ENCODE measurements around the gene LHFPL3.
"Not testable (repeated sequence)": the region's sequence is repeated elsewhere in the genome, so short reads cannot be mapped to it uniquely, and the experiment has no call there.

Gene LHFPL3

GRCh38 chr7:104686286-104686685 is 357.9 kb downstream of the LHFPL3 start:
- no peak for DNase-seq (ENCODE audit: low read depth in 1 of 2, low spot score in 1 of 2)

DNA sequence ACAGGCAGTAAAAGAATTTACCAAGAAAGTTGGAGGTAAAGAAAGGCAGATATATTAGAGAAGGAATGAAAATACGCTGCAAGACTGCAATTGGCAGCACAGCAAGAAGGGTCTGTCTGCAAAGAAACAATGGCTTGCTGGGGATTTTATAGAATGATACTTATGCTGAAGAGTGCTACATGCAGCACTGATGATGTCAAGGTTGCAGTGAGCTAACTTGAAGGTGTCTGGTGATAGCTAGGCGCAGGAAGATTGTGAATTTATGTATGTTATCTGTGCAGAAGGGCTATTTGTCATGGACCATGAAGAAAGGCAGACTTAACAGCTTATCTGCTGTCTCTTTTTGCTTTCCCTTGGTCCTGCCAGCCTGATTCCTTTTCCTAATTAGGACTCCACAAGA is 366.3 kb downstream of the LHFPL3 start:
- DNase-seq (ENCODE audit: low read depth in 1 of 2, low spot score in 1 of 2): no peak

GRCh38 chr7:104695563-104695962 is 367.2 kb downstream of the LHFPL3 start:
- DNase-seq (ENCODE audit: low read depth in 1 of 2, low spot score in 1 of 2): no peak

DNA sequence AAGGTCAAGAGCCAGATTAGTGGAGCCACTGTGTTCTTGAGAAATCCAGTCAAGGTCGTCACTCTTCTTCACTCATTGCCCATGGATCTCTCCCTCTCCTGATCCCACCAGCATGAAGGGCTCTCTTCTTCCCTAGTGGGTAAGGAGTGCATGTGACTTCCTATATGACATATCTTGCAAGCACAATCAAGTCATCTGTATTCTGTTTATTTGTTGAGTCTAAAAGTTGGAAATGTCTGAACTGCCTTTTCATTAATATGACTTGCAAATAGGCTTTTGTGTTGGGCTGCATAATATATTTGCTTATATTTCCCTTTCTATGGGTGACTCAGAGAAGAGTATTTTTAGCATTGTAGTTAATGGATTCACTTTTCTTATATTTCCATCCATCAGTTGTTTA is 371.9 kb downstream of the LHFPL3 start:
- DNase-seq (ENCODE audit: low read depth in 1 of 2, low spot score in 1 of 2): no peak

DNA sequence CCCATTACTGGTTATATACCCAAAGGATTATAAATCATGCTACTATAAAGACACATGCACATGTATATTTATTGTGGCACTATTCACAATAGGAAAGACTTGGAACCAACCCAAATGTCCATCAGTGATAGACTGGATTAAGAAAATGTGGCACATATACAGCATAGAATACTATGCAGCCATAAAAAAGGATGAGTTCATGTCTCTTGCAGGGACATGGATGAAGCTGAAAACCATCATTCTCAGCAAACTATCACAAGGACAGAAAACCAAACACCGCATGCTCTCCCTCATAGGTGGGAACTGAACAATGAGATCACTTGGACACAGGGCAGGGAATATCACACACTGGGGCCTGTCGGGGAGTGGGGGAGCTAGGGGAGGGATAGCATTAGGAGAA is 392.6 kb downstream of the LHFPL3 start:
- not testable (repeated sequence) for DNase-seq (ENCODE audit: low read depth in 1 of 2, low spot score in 1 of 2)

DNA sequence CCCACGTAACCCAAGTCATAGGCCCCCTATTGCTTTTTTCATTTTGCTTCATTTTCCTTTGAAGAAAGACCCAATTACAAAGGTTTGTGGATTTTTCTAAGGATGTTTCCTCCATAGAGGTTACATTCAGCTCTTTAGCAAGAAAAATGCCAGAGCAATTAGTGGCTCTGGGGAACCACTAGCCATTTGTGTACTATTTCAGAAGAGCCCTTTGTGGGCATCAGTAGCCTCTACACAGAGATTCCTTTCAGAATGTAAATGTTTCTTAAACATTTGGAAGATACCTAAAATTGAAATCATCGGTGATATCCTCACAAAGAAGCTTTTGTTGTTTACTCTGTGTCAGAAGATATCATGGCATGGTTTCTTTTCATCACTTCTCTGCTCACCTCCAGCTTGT is 394.6 kb downstream of the LHFPL3 start:
- DNase-seq (ENCODE audit: low read depth in 1 of 2, low spot score in 1 of 2): no peak

DNA sequence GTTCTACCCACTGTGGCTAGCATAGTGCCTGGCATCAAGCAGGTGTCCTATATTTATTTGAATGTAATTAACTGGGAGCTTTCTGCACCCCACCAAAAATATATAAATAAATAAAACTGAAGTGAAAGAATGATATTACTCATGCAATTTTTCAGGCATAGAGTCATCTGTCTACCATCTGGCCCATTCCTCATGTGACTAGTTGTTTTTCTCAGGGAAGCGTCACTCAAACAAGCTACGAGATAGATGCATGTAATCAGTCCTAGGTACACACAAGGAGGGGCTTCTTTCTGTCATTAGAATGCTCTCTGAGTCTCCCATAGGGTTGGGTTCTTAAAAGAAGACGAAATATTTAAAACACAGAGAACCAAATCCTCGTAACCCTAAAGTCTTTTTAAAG is 430.1 kb downstream of the LHFPL3 start:
- DNase-seq (ENCODE audit: low read depth in 1 of 2, low spot score in 1 of 2): no peak

GRCh38 chr7:104761892-104762291 is 433.5 kb downstream of the LHFPL3 start:
- no peak for DNase-seq (ENCODE audit: low read depth in 1 of 2, low spot score in 1 of 2)

- no peak for DNase-seq (ENCODE audit: low read depth in 1 of 2, low spot score in 1 of 2)
Observed at GRCh38 chr7:104767113-104767512, 438.7 kb downstream of the LHFPL3 start.

DNA sequence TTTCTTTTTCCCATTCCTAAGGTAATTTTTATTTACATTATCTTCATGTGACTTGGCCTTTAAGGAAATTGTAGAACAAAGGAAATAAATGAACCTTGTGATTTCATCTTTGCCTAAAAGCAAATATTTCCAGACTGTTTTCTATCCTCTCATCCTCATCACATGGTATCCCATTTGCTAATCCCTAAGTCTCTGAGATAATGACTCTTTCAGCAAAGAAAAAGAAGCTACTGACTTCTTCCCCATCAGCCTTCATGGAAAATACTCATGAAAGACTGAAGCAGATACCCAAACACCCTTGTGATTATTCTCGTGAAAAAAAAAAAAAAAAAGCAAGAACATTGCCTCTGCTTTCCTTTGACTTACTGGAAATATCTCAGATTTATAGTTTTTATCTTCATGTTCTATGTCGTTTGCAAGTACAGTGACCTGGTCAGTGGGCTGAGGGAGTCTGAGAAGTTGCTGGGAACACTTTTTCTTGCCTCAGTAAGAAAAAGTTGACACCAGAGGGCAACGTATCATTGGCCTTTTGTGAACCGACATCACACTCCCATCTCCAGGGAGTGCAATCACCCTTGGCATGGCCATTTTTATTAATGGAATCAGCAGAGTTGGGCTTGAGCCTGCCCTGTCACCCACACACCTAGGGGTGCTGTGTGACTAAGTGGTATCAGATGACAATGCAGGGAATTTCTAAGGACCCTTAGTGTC is 439.6 kb downstream of the LHFPL3 start:
- DNase-seq (ENCODE audit: low read depth in 1 of 2, low spot score in 1 of 2): no peak

DNA sequence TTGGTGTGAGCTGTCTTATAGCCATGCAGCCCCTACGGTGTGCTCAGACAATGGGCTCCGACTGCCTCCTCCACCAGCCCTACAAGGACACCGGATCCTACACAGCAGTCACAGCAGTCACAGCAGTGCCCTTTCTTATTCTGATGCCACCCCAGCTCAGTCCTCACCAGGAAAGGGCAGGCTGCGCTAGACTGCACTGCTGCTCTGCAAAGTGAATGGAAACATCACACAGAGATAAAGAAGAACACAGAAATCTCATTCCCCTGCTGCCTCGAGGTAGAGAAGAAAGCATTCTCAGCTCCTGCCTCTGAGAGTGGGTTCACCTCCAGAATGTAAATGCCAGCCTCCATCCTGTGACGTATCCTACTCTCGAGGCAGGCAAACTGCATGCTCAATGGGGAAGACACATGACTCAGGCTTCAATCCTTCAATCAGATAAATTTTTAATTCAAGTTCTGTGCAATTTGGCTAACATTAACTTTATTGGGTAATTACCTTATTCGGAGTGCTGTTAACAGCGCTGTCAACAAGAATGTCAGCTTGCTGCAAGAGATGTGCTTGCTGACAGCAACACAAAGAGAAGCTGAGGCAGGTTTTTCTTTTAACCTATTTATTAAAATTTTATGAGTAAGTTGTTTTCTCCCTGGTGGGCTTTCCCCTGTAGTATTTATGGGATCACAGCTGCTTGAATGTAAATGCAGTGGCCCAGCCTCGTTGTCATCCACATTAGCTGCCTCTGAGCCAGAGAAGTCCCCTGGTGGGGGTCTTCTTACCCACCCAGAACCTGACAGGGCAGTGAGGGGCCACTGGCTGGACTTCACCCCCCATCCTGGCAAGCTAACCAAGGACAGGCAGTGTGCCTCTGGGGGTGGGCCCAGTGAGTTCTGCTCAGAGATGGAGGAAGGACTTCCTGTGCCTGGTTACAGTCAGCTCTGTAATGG is 444.3 kb downstream of the LHFPL3 start:
- DNase-seq (ENCODE audit: low read depth in 1 of 2, low spot score in 1 of 2): no peak

DNA sequence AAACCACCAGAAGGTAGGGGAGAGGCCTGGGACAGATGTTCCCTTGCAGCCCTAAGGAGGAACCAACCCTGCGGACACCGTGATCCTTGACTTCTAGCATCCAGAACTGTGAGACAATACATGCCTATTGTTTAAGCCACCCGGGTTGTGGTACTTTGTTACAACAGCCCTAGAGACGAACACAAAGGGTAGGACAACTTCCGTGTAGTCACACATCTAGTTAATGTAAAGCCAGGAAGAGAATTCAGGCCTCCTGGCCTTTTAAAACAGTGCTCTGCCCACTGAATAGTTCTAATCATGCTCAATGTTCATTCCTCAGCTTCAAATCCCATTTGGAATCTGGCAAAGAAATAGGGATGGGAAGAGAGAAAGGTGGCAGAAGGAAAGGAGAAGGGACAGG is 445.4 kb downstream of the LHFPL3 start:
- DNase-seq (ENCODE audit: low read depth in 1 of 2, low spot score in 1 of 2): no peak

DNA sequence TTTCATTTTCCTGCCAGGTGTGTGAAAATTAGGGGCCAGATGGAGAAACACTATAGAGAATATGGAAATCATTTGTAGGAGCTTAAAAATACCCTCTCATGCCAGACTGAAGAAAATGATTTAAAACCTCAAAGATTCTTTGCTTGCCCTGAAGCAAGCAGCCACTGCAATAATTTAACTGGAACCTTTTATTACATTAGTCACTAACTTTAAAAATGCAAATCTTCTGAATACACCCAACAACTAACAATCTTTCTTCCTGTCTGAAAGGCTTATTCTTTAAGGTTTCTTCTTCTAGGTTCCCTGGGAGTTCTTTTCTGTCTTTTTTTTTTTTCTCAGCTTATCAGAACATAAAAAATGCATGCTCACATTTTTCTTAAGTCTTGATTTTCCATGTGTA is 447.1 kb downstream of the LHFPL3 start:
- DNase-seq (ENCODE audit: low read depth in 1 of 2, low spot score in 1 of 2): no peak

- no peak for DNase-seq (ENCODE audit: low read depth in 1 of 2, low spot score in 1 of 2)
Observed at GRCh38 chr7:104777301-104777800, 448.9 kb downstream of the LHFPL3 start.

DNA sequence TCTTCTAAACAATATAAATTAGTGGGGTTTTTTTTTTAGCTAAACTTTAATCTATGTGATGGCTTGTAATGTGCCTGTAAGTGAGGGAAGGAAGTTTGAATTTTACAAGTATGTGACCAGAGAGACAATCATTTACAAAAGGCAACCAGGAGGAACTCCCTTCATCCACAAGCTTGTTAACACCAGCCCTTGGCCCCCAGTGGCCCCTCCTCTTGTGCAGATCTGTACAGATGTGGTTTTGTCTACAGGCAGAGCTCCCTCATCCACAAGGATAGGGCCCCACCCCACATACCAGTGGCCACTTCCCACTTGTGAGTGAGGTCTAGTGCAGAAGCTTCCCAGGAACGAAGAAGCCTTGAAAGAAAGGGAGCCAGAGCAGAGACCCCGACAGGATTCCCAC is 451.5 kb downstream of the LHFPL3 start:
- DNase-seq (ENCODE audit: low read depth in 1 of 2, low spot score in 1 of 2): no peak

DNA sequence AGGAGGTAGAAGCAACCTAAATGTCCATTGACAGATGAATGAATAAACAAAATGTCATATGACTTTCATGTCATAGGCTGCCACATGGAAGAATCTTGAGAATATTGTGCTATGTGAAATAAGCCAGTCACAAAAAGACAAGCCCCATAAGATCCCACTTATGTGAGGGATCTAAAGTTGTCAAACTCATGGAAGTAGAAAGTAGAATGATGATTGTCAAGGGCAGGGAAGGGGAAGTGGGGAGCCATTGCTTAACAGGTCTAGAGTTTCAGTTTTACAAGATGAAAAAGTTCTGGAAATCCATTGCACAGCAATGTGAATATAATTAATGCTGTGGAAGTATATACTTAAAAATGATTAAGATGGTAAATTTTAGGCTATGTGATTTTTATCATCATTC is 456.3 kb downstream of the LHFPL3 start:
- DNase-seq (ENCODE audit: low read depth in 1 of 2, low spot score in 1 of 2): no peak

DNA sequence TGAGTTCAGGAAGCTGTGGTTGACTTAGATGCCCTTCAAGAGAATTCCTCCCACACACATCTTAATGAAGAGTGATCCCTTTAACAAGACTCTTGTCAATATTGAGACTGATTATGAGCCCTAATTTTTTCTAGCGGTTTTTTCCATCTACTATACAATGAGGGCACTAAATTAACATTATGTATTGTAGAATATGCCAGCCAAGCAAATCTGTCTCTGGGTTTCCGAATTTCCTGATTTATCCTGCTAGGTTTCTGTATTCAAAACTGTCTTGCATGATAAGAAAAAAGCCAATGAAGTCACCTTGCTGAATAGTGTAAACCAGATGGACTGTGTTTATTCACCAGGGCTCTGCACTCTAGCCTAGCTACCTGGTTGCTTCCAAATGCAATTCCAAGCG is 461.4 kb downstream of the LHFPL3 start:
- no peak for DNase-seq (ENCODE audit: low read depth in 1 of 2, low spot score in 1 of 2)

- DNase-seq (ENCODE audit: low read depth in 1 of 2, low spot score in 1 of 2): no peak
Observed at GRCh38 chr7:104790440-104790839, 462.0 kb downstream of the LHFPL3 start.

GRCh38 chr7:104791080-104791479 is 462.7 kb downstream of the LHFPL3 start:
- DNase-seq (ENCODE audit: low read depth in 1 of 2, low spot score in 1 of 2): no peak

DNA sequence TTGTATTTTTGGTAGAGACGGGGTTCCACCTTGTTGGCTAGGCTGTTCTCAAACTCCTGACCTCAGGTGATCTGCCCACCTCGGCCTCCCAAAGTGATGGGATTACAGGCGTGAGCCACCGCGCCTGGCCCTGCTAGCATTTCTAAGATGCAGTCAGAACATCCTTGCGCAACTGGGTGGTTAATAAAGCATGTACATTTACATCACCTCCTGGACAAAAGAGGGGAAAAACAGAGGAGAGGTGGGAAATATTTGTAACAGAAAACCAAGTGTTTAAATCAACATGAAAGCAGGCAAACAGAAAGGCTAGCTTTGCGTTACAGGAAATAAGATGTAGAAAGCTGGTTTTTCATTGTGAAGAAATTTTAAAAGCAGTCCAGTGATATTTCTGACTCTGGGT is 464.7 kb downstream of the LHFPL3 start:
- no peak for DNase-seq (ENCODE audit: low read depth in 1 of 2, low spot score in 1 of 2)

DNA sequence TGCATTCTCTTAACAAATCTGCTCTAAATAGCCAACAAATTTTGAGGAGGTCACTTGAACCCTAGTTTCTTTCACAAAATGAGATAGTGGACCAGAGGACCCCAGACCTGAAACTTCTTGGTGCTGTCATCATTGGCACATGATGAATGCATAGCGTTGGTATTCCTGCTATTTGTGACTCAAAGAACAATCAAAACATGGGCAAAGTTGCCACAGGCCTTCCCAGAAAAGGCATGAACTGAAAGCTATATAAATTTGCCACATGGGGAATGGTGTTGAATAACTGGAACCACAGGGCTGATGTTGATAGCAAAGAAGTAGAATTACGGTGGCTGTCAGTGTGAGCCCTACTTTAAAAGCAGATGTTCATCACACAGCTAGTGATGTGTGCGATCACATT is 465.8 kb downstream of the LHFPL3 start:
- no peak for DNase-seq (ENCODE audit: low read depth in 1 of 2, low spot score in 1 of 2)

- DNase-seq (ENCODE audit: low read depth in 1 of 2, low spot score in 1 of 2): no peak
Observed at GRCh38 chr7:104794589-104794988, 466.2 kb downstream of the LHFPL3 start.

All from activated T-helper 1 cell treated with anti-CD3 and anti-CD28 coated beads, Interleukin-2, amount 50 U/mL, for 16 hours (primary cell).